ENCODE data around the gene ARL9. TPM values are rescaled to one million over a fixed set of nuclear protein-coding genes. Genes with fewer than 3 reads are reported as not detected.

The ARL9 gene
- total and polyA plus RNA-seq, 9 of the 15 experiments (the other 6 are each of a cell fraction or from before 2014, with no cell fraction given), result 0.10 to 0.15 (median 0.11) TPM; not detected in 6

- TF ChIP-seq CUX1 (CRISPR knock-in tag; IDR thresholded peaks at IDR 0.05) (no peak), BRF1 (IDR thresholded peaks at IDR 0.05; ENCODE audit: borderline replicate concordance, extremely low read depth, insufficient read length) (no peak), CBX2 (IDR thresholded peaks at IDR 0.05; ENCODE audit: insufficient read depth, low read length, poor library complexity, severe bottlenecking) (peak; percentile 57)
These were observed 45.1 kb downstream of the ARL9 start (continued) for GRCh38 chr4:56550642-56551041.

GRCh38 chr4:56551516-56551915 is 45.9 kb downstream of the ARL9 start:
- H3K79me2 ChIP-seq (ENCODE audit: control insufficient read depth, insufficient read depth, low read length), result no peaks in the 10 kb centered on the region
- FAIRE-seq (no peak), ATAC-seq (peak; percentile 58), DNase-seq (ENCODE audit: extremely low read depth in 1 of 4, low spot score in 3 of 4) (no peak)
- POLR2A ChIA-PET, result interaction anchor here (0.5 kb wide), 1 partner anchor 138 kb away, joined by 3 read pairs; no protein-coding TSS in a partner anchor
- no TSS peak for BruUV-seq (replicated peaks)
- no peak overlapping the region for H2AFZ ChIP-seq (ENCODE audit: low read depth, low read length)
- H4K20me1 ChIP-seq (replicated peaks; ENCODE audit: control insufficient read depth, insufficient read depth, low read length), result no peaks in the 10 kb centered on the region
- intact Hi-C loops (cut with micrococcal nuclease), result no loop called here
- H3K9ac ChIP-seq (ENCODE audit: insufficient read depth in 1 of 2, low read depth in 2 of 2, low read length in 2 of 2), result no peak overlapping the region
- no peak for TF ChIP-seq CBFB (CRISPR knock-in tag; IDR thresholded peaks at IDR 0.05)
- peak; percentile 78; the same call in 1 of the 2 replicates for TF ChIP-seq ZNF12 (CRISPR knock-in tag; IDR thresholded peaks at IDR 0.05)
- no peak overlapping the region for H3K4me3 ChIP-seq
- H3K4me1 ChIP-seq (replicated peaks in 1 of 2; ENCODE audit: control insufficient read depth in 2 of 2, insufficient read depth in 2 of 2, low read length in 2 of 2), result no peaks in the 10 kb centered on the region
- no peaks in the 10 kb centered on the region for H3K9me1 ChIP-seq (ENCODE audit: control insufficient read depth, insufficient read depth, low read length)
- in situ Hi-C loops (cut with MboI), result no loop called here
- no peaks in the 10 kb centered on the region for H3K9me3 ChIP-seq (replicated peaks; ENCODE audit: control insufficient read depth, insufficient read depth, low read depth, low read length)
- no peaks in the 10 kb centered on the region for H3K36me3 ChIP-seq (ENCODE audit: control insufficient read depth, insufficient read depth, low read length)
- no peak overlapping the region for H3K27ac ChIP-seq (ENCODE audit: extremely low read depth, low read depth, low read length)
- no peaks in the 10 kb centered on the region; a peak in 1 of 5 replicates for H3K27me3 ChIP-seq (ENCODE audit: control insufficient read depth in 2 of 2, insufficient read depth in 2 of 2, low read length in 2 of 2)
- H3K4me2 ChIP-seq (ENCODE audit: insufficient read depth, low read length), result no peak overlapping the region
- CTCF ChIA-PET (ENCODE audit: low intra/inter-chr PET ratio), result no interaction called here
- WGBS (ENCODE audit: insufficient coverage, low coverage, missing lambda C conversion rate), result 25% methylated on average over 2 of the region's 2 CpGs

All from K562 (cell line).